K562 (cell line): Measurements from ENCODE around the gene RANBP3.

Experiments used
- SRSF9 ChIP-seq: fragments of 200-400 bp; formaldehyde crosslinking; IDR thresholded peaks from 2 replicates; pipeline ENCODE4 v1.6.1; 2017; ENCODE audit warnings: low read depth, low read length, borderline replicate concordance
- ZKSCAN1 ChIP-seq: fragments of 150-350 bp; IDR thresholded peaks from 2 replicates; pipeline ENCODE4 v1.6.1; 2016; ENCODE audit warnings: low read depth, low read length
- ZNF232 ChIP-seq: sonication (generic); formaldehyde crosslinking; IDR thresholded peaks from 2 replicates; pipeline ENCODE4 v1.8.0; 2022; ENCODE audit warnings: mild to moderate bottlenecking, missing genetic modification reagents

- TF ChIP-seq ZKSCAN1: no peak
- TF ChIP-seq ZNF232 (CRISPR knock-in tag): no peak
- no peak for TF ChIP-seq SRSF9
These were observed 36.7 kb upstream of the RANBP3 start for GRCh38 chr19:6014551-6015135.
